GM19467 (cell line): ENCODE data around the gene WNT2.
"Not testable (repeated sequence)": the region's sequence is repeated elsewhere in the genome, so short reads cannot be mapped to it uniquely, and the experiment has no call there.

Source experiments
- ATAC-seq: cut with Tn5 transposase; IDR thresholded peaks from one replicate; pipeline ENCODE4 v1.9.1; 2021; ENCODE audit warnings: mild to moderate bottlenecking, moderate library complexity; ENCODE audit not compliant: unreplicated experiment

Gene WNT2

DNA sequence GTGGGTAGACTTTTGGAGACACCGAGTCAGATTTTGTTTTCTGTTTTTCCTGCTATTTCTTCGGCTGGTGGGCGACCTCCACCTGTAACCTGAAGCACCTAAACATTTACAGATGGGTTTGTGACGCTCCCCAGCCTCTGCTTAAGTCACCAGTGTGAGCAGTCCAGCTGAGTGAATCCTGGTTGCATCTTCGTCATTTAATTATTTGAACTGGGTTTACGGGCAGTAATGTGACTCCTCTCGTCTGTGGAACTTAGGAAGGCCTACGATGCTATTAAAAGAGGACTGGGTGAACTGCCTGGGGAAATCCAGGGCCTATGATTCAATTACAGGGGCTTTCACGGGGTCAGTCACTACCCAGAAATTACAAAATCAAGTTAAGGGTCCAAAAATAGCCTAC, 52.5 kb downstream of the WNT2 start:
- no peak for ATAC-seq

DNA sequence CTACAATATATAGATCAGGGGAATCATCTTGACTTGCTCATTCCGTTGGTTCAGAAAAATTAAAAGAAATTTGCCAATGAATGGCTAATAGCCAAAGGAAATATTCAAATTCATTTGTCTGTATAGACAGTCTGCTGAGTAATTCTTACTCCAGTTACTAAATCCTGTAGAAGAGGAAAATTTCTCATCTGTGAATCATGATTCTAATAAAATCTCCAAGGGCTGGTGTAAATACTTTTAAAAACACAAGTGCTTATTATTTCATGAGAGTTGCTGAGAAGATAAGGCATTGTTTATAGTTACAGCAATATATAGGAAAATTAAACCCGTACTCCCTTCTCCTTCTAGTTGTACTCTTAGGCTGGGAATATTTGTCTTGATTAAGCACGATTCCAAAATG, 53.0 kb downstream of the WNT2 start:
- ATAC-seq: no peak

DNA sequence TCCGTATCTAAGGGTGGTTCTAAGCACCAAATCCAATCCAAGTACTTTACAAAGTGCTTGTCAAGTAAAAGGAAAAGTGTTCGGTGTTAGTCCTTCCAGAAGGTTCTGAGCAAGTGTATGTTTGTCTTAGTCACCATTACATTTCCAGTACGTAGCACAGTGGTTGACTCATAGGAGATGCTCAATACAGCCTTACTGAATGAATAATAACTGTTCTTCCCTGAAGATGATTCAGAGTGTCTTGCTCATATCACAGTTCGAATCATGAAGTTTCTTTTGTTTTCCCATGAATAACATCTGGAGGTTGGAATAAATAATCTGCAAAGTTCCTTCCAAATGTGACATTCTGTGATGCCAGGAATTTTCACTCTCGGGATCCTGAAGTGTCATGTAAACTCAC, 53.4 kb downstream of the WNT2 start:
- no peak for ATAC-seq

DNA sequence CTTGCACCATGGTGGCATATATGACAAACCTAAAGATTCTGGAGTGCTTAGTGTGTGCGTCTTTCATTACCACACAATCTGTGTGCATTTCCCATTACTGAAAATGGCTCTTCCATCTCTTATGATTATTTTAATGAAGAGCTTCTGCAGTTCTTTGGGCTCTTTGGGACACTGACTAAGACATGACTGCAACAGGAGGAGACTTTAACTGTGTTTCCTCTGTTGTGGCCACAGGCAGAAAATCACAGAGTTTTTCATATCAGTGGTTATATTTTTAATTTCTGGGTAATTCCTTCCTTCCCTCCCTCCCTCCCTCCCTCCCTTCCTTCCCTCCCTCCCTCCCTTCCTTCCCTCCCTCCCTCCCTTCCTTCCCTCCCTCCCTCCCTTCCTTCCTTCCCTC, 58.1 kb downstream of the WNT2 start:
- no peak for ATAC-seq

DNA sequence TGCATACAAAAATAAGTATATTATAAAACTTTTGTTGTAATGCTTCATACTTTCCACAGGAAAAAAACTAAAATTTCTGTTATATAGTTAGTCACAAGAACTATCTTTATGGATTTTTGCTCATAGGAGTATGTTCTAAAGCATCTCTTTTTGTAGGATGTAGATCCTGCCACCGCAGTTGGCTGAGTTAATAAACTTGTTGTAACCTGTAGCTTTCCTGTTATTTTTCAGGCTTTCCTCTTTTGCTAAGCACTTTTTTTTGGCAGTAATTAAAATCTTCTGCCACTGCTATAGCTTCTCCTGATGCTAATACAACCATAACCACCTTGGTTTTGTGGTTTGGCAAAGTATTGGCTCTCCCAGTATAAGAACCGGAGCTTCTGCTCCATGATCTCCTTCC, 60.3 kb downstream of the WNT2 start:
- no peak for ATAC-seq

DNA sequence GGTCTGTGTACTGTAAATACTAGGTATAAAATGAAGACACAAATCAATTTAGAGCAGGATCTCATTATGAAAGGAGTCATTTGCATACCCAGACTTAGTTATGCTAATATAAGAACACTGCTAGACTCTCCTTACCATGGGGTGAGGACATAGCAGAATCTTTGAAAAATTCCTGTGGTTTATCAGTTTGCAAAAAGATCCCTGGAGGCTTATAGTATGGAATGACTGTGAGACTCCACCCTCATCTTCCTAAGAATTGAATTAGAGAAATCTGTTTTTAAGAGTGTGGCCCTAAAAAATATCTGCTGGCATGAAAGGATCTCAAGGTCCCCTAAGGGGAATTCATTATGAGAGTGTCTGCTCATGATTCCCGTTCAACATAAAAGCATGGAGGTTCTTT, 63.2 kb downstream of the WNT2 start:
- no peak for ATAC-seq

DNA sequence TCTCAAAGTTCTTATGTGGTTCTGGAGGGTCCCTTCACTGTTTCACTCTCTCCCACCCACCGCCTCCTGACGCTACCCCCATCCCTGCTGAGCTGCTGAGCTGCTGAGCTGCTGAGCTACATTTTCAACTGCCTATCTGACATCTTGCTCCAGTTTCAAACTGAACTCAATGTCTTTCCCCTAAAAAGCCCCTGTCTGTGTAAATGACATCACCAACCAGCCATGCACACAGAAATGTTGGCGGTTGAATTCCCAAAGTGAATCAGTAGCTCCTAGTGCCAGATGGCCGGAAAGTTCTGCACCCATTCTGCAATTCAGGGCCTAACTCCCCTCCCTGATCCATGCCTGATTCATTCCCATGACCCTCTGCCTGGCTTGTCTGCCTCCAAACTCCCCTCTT, 71.2 kb downstream of the WNT2 start:
- ATAC-seq: no peak

DNA sequence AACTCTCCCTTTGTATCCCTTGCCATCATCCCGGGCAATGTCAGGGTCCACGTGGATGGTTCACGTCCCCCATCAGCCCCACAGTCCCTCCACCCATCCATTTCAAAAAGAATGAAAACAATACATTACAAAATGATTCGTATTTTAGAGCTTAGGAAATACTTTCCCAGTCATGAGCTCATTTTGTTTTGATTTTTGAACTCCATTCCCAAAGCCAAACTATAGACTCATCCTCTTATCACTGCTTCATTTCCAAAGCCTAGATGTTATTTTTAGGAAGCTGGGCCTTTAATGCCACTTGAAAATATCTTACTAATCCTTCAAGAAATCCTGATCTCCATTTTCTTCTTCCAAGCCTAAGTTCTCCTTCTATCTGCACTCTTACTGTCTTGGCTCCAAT, 72.1 kb downstream of the WNT2 start:
- no peak for ATAC-seq

DNA sequence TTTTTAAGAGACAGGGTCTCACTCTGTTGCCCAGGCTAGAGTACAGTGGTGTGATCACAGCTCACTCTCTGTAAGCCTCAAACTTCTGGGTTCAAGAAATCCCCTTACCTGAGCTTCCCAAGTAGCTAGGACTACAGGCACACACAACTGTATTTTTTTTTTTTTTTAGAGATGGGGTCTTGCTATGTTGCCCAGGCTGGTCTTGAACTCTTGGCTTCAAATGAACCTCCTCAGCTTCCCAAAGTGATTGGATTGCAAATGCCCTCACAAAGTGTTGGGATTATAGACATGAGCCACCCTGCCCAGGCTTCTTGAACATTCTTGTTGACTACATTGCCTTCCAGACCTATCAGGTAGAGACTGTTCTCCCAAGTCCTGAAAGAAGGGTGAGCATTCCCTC, 72.6 kb downstream of the WNT2 start:
- ATAC-seq: no peak

DNA sequence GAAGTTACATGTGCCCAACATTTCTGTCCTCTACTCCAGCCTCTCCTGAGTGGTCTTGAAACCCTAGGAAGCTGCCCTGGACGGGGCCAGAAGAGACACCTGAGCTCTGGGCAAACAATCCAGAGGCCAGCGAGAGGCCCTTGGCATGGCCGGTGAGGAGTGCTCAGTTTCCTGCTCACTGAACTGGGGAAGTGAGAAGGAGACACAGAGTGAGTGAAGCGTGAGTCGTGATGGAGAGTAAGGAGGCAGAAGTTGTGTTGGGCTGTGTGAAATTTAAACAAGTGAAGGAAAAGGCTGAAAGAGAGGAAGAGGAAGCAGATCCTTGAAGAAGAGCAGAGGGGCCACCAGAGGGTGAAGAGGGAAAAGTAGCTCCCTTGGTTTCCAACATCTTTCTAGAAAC, 73.2 kb downstream of the WNT2 start:
- ATAC-seq: no peak

DNA sequence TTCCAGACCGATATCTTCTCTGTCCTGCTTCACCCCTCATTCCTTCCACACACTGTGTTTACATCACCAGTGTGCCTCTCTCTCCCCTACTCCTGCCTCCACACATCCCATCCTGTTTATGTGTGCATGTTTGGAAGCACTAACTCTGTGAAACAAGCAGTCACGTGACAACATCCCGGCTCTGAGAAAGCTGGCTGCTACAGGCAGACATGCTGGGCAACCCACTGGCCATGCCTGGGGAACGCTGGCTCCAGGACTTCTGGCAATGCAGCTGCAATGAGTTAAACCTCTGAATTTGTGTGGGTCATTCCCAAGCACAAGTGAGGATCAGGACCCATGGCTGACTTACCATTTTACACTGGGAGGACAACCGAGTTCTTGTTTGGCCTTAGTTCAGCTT, 74.0 kb downstream of the WNT2 start:
- no peak for ATAC-seq

DNA sequence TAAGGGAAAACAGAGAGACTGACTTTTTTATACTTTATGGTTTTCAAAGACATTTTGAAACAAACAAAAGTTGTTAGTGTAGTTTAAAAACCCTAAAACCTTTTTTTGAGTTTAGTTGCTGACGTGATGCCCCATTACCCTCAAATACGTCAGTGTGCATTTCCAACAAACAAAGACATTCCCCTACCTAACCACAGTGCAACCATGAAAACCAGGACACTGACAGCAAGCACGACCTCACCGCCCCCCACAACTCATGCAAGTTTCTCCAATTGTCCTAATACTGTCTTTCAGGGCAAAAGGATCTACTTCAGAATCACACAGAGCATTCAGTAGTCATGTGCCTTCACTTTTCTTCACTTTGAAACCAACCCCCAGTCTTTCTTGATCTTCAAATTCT, 75.0 kb downstream of the WNT2 start:
- ATAC-seq: no peak

DNA sequence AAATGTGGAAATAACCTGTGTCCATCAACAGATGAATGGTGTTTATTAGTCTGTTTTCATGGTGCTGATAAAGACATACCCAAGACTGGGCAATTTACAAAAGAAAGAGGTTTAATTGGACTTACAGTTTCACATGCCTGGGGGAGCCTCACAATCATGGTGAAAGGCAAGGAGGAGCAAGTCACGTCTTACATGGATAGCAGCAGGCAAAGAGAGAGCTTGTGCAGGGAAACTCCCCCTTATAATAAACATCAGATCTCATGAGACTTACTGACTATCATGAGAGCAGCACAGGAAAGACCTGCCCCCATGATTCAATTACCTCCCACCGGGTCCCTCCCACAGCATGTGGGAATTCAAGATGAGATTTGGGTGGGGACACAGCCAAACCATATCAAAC, 77.2 kb downstream of the WNT2 start:
- ATAC-seq: not testable (repeated sequence)

DNA sequence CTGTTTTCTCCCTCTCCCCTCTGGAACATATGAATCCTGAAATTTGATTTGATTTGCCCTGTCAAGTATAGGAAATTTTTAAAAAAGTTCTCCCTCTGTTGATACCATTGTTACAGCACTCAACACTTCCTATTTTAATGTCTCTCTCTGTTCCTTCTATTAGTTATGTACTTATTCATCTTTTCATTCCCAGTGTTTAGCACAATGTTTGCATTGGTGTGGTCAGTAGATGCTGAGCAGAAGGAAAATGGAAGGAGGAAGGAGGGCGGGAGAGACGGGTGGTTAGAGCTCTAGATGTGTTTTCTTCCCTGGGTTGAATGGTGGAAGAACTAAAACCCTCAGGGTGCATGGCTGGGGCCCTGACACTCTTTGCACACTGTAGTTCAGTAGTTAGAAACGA, 79.5 kb downstream of the WNT2 start:
- no peak for ATAC-seq

DNA sequence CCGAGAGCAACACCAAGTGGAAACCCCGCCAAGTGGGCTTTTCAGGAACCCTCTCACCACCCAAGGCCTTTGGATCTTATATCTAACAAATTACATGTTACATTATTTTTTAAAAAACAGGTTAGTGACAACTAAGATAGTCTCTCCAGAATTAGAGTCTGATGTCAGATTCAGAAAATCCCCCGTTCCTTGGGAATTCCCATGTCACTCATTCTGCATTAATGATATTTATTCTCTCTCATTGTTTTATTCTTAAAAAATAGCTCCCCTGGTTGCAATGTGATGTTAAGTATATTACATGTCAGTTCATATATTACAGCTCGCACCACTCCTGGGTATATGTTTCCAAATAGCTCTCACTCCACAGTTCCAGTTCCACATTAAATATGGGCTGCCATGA, 81.8 kb downstream of the WNT2 start:
- no peak for ATAC-seq

DNA sequence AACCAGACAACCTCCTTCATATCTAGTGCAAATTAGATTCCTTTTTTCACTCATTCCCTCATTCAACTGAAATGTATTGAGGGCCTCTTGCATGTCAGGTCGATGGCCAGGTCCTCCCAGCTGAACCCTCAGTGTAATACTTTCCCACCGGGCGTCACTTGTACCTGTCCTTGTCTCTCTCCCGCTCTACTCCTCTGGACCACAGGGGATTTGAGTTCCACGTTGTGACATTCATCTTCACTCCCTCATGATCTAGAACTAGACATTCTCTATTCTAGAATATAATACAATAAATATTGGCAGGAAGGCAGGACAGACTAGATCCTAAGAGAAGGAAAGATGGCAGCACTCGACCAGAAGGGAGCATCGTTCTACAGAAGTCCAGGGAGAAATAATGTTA, 83.9 kb downstream of the WNT2 start:
- no peak for ATAC-seq

DNA sequence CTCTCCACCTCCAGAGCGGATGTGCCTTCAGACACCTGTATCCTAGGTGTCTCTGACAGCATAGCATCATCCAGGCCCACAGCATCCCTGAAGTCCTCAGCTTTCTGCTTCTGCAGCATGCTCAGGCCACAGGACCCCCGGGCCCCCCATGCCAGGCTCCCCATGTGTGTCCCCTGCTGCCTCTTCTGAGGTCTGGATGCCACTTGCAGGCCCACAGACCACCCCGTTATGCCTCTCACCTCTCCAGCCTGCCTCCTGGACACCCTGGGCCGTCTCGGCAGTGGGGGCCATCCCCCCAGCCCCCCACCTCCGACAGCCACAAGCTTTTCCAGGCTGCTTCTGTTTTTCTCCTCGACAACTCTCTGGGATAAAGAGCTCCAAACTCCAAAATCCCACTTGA, 84.4 kb downstream of the WNT2 start:
- no peak for ATAC-seq

DNA sequence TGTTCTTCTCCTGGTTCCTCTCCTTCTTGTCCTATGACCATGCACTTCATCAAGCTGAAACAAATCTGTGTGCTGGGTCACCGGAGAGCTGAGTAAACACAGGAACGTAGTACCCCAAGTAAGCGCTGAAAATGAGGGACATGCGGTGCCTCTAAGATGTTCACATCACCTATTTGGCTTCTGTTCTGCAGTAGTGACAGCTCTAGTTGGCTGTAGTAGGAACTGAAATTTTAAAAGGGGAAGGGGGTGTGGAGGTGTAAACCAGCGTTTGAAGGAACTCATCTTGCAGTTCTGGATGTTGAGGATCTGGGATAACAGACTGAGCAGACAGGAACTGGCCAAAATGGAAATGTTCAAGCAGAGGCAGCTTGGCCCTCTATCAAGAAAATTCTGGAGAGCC, 85.2 kb downstream of the WNT2 start:
- ATAC-seq: no peak

DNA sequence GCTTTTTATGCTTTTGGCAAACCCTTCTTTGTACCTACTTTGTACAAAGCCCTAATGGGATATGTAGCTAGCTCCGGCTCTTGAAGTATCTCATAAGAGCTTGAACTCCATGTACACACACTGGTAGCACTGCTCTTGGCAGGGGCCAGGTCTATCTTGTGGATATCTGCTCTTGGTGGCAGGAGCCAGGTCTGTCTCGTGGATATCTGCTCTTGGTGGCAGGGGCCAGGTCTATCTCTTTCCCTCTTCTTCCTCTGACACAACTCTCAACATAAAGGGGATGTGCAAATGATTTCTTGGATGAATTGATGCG, 91.9 kb downstream of the WNT2 start:
- no peak for ATAC-seq

DNA sequence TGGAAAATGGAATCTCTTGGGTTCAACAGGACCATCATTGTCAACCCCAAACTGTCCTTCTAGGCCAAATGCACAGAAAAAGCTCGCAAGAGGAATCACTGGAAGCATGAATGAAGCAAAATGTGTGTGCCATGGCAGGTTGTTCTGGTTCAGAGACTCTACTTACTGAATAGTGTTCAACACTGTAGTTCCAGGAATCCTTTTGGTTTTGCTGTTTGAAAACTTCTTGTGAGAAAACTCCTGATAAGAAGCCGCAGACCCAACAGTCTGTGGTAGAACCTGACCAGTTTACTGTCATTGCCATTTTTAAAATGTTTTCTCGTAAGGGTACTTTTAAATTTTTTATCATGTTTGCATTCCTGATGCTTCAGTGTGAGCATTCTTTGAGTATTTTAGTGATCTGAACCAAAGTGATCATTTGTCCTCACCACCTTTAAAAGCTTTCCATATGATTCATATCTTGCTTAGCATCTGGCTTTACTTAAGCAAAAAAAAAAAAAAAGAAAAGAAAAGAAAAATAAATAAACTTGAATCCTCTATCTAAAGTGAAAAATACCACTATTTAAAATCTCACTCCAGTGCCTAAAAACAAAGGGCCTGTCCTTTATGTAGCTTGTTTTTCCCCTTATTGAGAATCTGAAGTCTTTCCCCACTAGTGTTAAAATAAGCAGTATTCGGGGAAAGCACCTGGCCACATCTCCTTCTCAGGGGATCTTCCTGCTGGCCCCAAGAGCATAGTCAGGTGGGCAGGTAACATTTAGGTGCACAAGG, 92.4 kb downstream of the WNT2 start:
- no peak for ATAC-seq

DNA sequence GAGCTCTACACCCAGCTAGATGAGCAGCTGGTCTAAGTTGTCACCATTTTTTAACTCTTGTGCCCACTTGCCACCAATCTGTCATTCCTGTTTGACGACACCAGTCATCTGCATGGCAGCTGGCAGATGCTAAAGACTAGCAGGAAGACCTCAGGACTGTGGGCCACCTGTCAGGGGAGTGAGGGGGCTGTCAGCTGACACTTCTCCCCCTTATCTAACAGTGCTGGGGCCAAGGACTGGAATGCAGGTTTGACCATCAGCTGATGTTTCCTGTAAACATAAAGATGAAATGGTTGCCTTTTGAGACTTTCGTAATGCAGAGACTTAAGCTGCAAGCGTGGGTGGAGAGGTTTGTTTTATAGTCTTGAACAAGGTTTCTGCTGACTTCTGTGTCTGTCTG, 93.5 kb downstream of the WNT2 start:
- ATAC-seq: no peak

DNA sequence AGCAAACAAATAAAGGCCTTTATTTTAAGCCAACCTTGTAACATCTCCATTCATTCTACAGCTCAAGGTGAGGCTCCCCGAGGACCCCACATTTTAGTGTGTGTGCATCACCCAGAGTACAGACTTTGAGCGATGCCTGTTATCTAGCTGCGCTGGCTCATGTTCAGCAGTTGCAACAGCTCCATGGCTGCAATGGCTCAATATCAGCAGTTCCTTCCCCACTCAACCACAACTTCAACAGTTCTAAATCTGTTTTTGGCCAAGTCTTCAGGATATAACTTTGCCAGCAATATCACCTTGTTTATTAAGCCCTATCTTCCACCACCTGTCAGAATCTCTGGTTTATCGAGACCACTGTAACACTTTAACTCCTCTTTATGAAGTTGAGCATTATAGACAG, 95.8 kb downstream of the WNT2 start:
- no peak for ATAC-seq

DNA sequence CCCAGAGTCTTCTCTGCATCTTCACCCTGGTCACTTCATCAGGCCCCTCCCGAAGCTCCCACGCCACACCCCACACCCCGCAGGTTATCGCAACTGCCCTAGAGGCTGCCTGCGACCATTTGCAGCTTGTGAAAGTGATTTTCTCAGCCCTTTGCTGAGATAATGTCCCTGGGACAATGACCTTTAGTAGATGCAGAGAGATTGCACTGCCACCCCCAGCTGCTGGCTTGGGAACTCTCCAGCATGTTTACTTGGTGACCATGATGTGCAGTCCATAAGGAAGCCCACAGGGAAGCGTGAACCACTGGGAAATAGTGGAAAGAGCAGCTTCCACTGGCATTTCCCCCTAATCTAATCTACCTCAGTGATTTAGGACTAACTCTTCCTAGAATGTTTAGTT, 97.3 kb downstream of the WNT2 start:
- no peak for ATAC-seq
